Lower lobe of right lung (tissue), 2 donors: ENCODE data around the gene PGAM4. TPM values are rescaled to one million over a fixed set of nuclear protein-coding genes. Genes with fewer than 3 reads are reported as not detected.

Source experiments
- ATAC-seq, 2 donors: fragments of 200-7000 bp; cut with Tn5 transposase; one replicate each; pipeline ENCODE4 v1.9.1; 2020 to 2022; ENCODE audit warnings: mild to moderate bottlenecking in 2 of 2, moderate library complexity in 2 of 2
- DNase-seq: peaks from one replicate; pipeline ENCODE4 v3.0.0-alpha.2; 2020
- H3K27ac ChIP-seq: fragments of 200-600 bp; one replicate; pipeline ENCODE4 v1.8.0; 2022
- H3K27me3 ChIP-seq: fragments of 200-600 bp; one replicate; pipeline ENCODE4 v1.8.0; 2022; ENCODE audit warnings: low read depth
- H3K36me3 ChIP-seq: fragments of 200-600 bp; one replicate; pipeline ENCODE4 v1.8.0; 2022; ENCODE audit warnings: mild to moderate bottlenecking
- H3K4me1 ChIP-seq: fragments of 200-600 bp; one replicate; pipeline ENCODE4 v1.8.0; 2022
- H3K4me3 ChIP-seq: fragments of 200-600 bp; one replicate; pipeline ENCODE4 v1.8.0; 2022; ENCODE audit warnings: mild to moderate bottlenecking
- H3K9me3 ChIP-seq: fragments of 200-600 bp; one replicate; pipeline ENCODE4 v1.8.0; 2022
- intact Hi-C: fragments of 100-400 bp; cut with DNase I; formaldehyde crosslinking; loops from one replicate; pipeline ENCODE4 v1.11.0; 2022
- total RNA-seq: library from RNA; stranded (reverse); fragmentation: NEBNext Ultra II Directional; extraction: Animal tissue kit (Norgen Biotek cat#: 25700); gene quantifications from one replicate; pipeline ENCODE4 v1.2.1, GENCODE V29; 2021
- TF ChIP-seq, protein P1 (sequence below): fragments of 200-600 bp; IDR thresholded peaks from one replicate; pipeline ENCODE4 v1.8.0; 2022; ENCODE audit warnings: antibody characterized with exemption, mild to moderate bottlenecking
- donor health status: DM: no; HTN: yes; CAD: no; lungs with severe emphysema.

Gene PGAM4
- total RNA-seq, 1 donor from 2014 or later = not detected

- Histone ChIP-seq H3K27me3 (no peaks in the 10 kb centered on the region), H3K36me3 (no peaks in the 10 kb centered on the region), H3K4me1 (peaks cover 12% of the 10 kb centered on the region), H3K4me3 (no peak overlapping the region), H3K9me3 (no peaks in the 10 kb centered on the region), H3K27ac (no peak overlapping the region)
- DNase-seq (no peak), ATAC-seq (no peak)
- TF ChIP-seq, protein P1, sequence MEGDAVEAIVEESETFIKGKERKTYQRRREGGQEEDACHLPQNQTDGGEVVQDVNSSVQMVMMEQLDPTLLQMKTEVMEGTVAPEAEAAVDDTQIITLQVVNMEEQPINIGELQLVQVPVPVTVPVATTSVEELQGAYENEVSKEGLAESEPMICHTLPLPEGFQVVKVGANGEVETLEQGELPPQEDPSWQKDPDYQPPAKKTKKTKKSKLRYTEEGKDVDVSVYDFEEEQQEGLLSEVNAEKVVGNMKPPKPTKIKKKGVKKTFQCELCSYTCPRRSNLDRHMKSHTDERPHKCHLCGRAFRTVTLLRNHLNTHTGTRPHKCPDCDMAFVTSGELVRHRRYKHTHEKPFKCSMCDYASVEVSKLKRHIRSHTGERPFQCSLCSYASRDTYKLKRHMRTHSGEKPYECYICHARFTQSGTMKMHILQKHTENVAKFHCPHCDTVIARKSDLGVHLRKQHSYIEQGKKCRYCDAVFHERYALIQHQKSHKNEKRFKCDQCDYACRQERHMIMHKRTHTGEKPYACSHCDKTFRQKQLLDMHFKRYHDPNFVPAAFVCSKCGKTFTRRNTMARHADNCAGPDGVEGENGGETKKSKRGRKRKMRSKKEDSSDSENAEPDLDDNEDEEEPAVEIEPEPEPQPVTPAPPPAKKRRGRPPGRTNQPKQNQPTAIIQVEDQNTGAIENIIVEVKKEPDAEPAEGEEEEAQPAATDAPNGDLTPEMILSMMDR = no peak
- intact Hi-C loops = no loop called here
Measured at GRCh38 chrX:77953708-77954107, 15.7 kb downstream of the PGAM4 start.

DNA sequence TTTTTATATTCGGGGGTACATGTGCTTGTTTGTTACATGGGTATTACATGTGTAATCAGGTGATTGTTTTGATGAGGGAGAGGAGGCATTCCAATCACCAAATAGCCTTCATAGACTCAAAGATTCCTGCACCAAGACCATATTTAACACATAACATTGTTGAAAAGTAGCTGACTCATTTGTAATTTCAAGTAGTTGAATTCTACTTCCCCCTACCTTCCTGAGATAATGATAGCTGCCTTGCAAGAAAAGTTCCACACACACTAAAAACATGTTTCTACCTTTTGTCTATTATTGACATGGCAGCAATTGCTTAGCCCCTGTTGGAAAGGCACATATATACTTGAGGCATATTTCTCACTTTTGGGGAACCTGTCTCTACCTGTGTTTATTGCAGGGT lies 16.1 kb downstream of the PGAM4 start:
- Histone ChIP-seq H3K4me1 (peaks cover 12% of the 10 kb centered on the region), H3K27ac (no peak overlapping the region), H3K4me3 (no peak overlapping the region), H3K27me3 (no peaks in the 10 kb centered on the region), H3K36me3 (no peaks in the 10 kb centered on the region), H3K9me3 (no peaks in the 10 kb centered on the region)
- intact Hi-C loops = no loop called here
- TF ChIP-seq, protein P1 = no peak
- DNase-seq (no peak), ATAC-seq (no peak)

GRCh38 chrX:77952173-77952572 lies 17.3 kb downstream of the PGAM4 start:
- H3K9me3 ChIP-seq = no peaks in the 10 kb centered on the region
- H3K36me3 ChIP-seq = no peaks in the 10 kb centered on the region
- no peaks in the 10 kb centered on the region for H3K27me3 ChIP-seq
- H3K4me1 ChIP-seq = peaks cover 12% of the 10 kb centered on the region
- no peak overlapping the region for H3K4me3 ChIP-seq
- H3K27ac ChIP-seq = no peak overlapping the region
- intact Hi-C loops = no loop called here
- TF ChIP-seq, protein P1 = no peak
- ATAC-seq = no peak
- no peak for DNase-seq

- H3K27ac ChIP-seq = no peak overlapping the region
- H3K4me3 ChIP-seq = no peak overlapping the region
- intact Hi-C loops = no loop called here
- H3K36me3 ChIP-seq = no peaks in the 10 kb centered on the region
- H3K9me3 ChIP-seq = no peaks in the 10 kb centered on the region
- DNase-seq (no peak), ATAC-seq (no peak)
- H3K27me3 ChIP-seq = no peaks in the 10 kb centered on the region
- TF ChIP-seq, protein P1 = no peak
- peaks cover 12% of the 10 kb centered on the region for H3K4me1 ChIP-seq
Measured at GRCh38 chrX:77949840-77950239, 19.6 kb downstream of the PGAM4 start.

- no peaks in the 10 kb centered on the region for H3K27me3 ChIP-seq
- ATAC-seq (no peak), DNase-seq (no peak)
- peaks cover 6% of the 10 kb centered on the region for H3K4me1 ChIP-seq
- H3K4me3 ChIP-seq = no peak overlapping the region
- no peaks in the 10 kb centered on the region for H3K36me3 ChIP-seq
- TF ChIP-seq, protein P1 = no peak
- intact Hi-C loops = no loop called here
- no peak overlapping the region for H3K27ac ChIP-seq
- no peaks in the 10 kb centered on the region for H3K9me3 ChIP-seq
Measured at GRCh38 chrX:77946571-77946970, 22.9 kb downstream of the PGAM4 start.
